ENCODE data around the gene MIP.
"Not testable (repeated sequence)": the region's sequence is repeated elsewhere in the genome, so short reads cannot be mapped to it uniquely, and the experiment has no call there.

MIP gene

GRCh38 chr12:56410768-56411167 is 43.7 kb downstream of the MIP start:
- no peak for DNase-seq (ENCODE audit: low read depth)

- DNase-seq (ENCODE audit: low read depth): no peak
Observed at GRCh38 chr12:56408799-56409417, 45.5 kb downstream of the MIP start.

DNA sequence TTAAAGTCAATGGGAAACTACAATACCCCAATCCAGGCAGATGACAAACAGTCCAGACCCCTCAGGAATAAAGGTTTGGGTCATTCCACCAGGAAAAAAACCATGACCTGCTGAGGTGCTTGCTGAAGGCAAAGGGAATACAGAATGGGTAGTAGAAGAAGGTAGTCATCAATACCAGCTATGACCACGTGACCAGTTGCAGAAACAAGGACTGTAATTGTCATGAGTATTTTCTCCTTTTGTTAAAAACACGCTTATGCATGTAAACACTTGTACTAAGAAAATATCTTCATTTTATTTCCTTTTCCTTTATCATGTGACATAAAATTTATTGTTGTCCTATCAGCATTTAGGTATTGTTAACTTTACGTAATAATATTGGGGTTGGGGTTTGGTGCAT is 50.2 kb downstream of the MIP start:
- DNase-seq (ENCODE audit: low read depth): not testable (repeated sequence)

DNA sequence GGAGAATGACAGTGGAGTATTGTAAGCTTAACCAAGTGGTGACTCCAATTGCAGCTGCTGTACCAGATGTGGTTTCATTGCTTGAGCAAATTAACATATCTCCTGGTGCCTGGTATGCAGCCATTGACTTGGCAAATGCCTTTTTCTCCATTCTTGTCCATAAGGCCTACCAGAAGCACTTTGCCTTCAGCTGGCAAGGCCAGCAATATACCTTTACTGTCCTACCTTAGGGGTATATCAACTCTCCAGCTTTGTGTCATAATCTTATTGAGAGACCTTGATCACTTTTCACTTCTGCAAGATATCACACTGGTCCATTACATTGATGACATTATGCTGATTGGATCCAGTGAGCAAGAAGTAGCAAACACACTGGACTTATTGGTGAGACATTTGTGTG is 52.8 kb downstream of the MIP start:
- DNase-seq (ENCODE audit: low read depth): not testable (repeated sequence)

GRCh38 chr12:56401125-56401524 is 53.3 kb downstream of the MIP start:
- DNase-seq (ENCODE audit: low read depth): not testable (repeated sequence)
